Neutrophil (primary cell): ENCODE data around the gene HPCAL4.

ENCODE experiments used
- H3K27ac ChIP-seq: fragments of 200-600 bp; sonication (generic); 2 replicates; pipeline ENCODE4 v1.5.1; 2016; ENCODE audit warnings: mild to moderate bottlenecking, moderate library complexity
- H3K27me3 ChIP-seq: fragments of 200-600 bp; sonication (generic); 2 replicates; pipeline ENCODE4 v1.6.0; 2016; ENCODE audit warnings: mild to moderate bottlenecking
- H3K36me3 ChIP-seq: fragments of 200-600 bp; sonication (generic); 2 replicates; pipeline ENCODE4 v1.5.1; 2017
- H3K4me1 ChIP-seq, 2 experiments: fragments of 200-600 bp in 1 of 2; sonication (generic) in 1 of 2; 1 replicate in 1 of 2; 2 replicates in 1 of 2; pipeline versions ENCODE4 v1.5.1 to v1.6.1; 2013 to 2016; ENCODE audit warnings: low read depth in 1 of 2, low read length in 1 of 2, mild to moderate bottlenecking in 1 of 2, moderate library complexity in 1 of 2; ENCODE audit not compliant: control insufficient read depth in 1 of 2, insufficient read depth in 1 of 2
- H3K4me3 ChIP-seq, 2 experiments: fragments of 200-600 bp in 1 of 2; sonication (generic) in 1 of 2; 1 replicate in 1 of 2; 2 replicates in 1 of 2; pipeline ENCODE4 v1.5.1; 2013 to 2016; ENCODE audit warnings: low read depth in 1 of 2, low read length in 1 of 2, mild to moderate bottlenecking in 1 of 2, moderate library complexity in 1 of 2
- H3K9me3 ChIP-seq: fragments of 200-600 bp; sonication (generic); 2 replicates; pipeline ENCODE4 v1.5.1; 2016
- CTCF ChIP-seq: fragments of 200-600 bp; sonication (generic); IDR thresholded peaks from 2 replicates; pipeline ENCODE4 v1.5.1; 2016; ENCODE audit warnings: antibody characterized with exemption

HPCAL4 gene

DNA sequence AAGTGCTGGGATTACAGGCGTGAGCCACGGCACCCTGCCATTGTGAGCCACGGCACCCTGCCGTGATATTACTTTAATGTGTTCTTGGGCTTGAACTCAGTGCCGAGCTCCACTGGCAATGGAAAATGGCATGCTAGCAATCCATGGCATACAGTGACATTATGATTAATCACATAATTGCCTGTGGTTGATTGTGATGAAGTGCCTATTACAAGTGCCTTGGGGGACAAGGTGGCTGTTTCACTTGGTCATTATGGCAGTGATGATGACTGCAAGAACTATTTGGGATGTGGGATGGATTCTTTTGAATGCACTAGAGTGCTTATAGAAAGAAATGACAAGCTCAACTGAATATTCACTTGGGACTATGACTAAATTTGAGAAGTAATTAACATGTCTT, 22.3 kb upstream of the HPCAL4 start:
- Histone ChIP-seq H3K27me3 (no peaks in the 10 kb centered on the region), H3K9me3 (no peaks in the 10 kb centered on the region)
- no peak for TF ChIP-seq CTCF

GRCh38 chr1:39711966-39712340, 20.7 kb upstream of the HPCAL4 start:
- Histone ChIP-seq H3K36me3 (no peaks in the 10 kb centered on the region), H3K27ac (no peak overlapping the region), H3K4me3 (no peak overlapping the region), H3K4me1 (peaks cover 48 to 63% of the 10 kb centered on the region in 2 experiments), H3K9me3 (no peaks in the 10 kb centered on the region), H3K27me3 (no peaks in the 10 kb centered on the region)
- no peak for TF ChIP-seq CTCF

More for the DNA sequence above, 22.3 kb upstream of the HPCAL4 start:
- Histone ChIP-seq H3K4me1 (peaks cover 51 to 62% of the 10 kb centered on the region in 2 experiments), H3K27ac (peak overlapping the region; percentile 78), H3K36me3 (no peaks in the 10 kb centered on the region), H3K4me3 (no peak overlapping the region)

GRCh38 chr1:39711104-39711965, 20.1 kb upstream of the HPCAL4 start:
- no peaks in the 10 kb centered on the region for H3K27me3 ChIP-seq
- no peaks in the 10 kb centered on the region for H3K36me3 ChIP-seq
- no peak overlapping the region for H3K27ac ChIP-seq
- H3K9me3 ChIP-seq, result no peaks in the 10 kb centered on the region
- H3K4me1 ChIP-seq, result peaks cover 50 to 63% of the 10 kb centered on the region in 2 experiments
- TF ChIP-seq CTCF, result no peak
- H3K4me3 ChIP-seq, result no peak overlapping the region

DNA sequence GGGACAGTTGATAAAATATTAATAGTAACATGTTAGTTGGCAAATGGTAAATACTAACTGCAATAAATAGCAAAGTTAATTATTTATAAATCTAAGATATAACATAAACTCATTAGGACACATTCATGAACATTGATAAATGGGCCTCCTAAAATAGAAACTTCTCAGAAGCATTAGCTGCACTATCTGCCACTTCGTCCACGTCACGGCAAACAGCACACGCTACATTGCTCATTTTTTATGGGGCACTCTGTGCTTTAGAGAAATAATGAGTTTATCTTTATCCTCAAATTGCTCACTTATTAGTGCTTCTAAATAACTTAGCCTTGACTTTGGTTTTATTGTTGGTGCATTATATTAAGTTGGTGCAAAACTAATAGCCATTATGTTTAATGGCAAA, 16.3 kb upstream of the HPCAL4 start:
- Histone ChIP-seq H3K27me3 (no peaks in the 10 kb centered on the region), H3K4me1 (peaks cover 30 to 43% of the 10 kb centered on the region in 2 experiments), H3K4me3 (no peak overlapping the region), H3K9me3 (no peaks in the 10 kb centered on the region), H3K27ac (no peak overlapping the region), H3K36me3 (no peaks in the 10 kb centered on the region)
- no peak for TF ChIP-seq CTCF

- no peak for TF ChIP-seq CTCF
- no peak overlapping the region for H3K4me3 ChIP-seq
- H3K27me3 ChIP-seq, result no peaks in the 10 kb centered on the region
Observed at GRCh38 chr1:39704757-39705156, 13.5 kb upstream of the HPCAL4 start.

More at GRCh38 chr1:39704757-39705156, 13.5 kb upstream of the HPCAL4 start:
- Histone ChIP-seq H3K27ac (no peak overlapping the region), H3K4me1 (peaks cover 44 to 59% of the 10 kb centered on the region in 2 experiments), H3K36me3 (no peaks in the 10 kb centered on the region), H3K9me3 (no peaks in the 10 kb centered on the region)
